H9 (cell line): ENCODE measurements around the gene ADARB2. TPM values are rescaled to one million over a fixed set of nuclear protein-coding genes. Genes with fewer than 3 reads are reported as not detected.
A peak's percentile ranks its signal among the peaks of the same experiment; 100 is the strongest.

ENCODE experiments used
- DNase-seq: peaks from one replicate; pipeline ENCODE4 v3.0.0-alpha.2; 2017
- H2AFZ ChIP-seq: one replicate; pipeline ENCODE4 v1.6.1; 2013; ENCODE audit warnings: mild to moderate bottlenecking, low read length, control low read depth, moderate library complexity
- H2AK5ac ChIP-seq: 2 replicates; pipeline ENCODE4 v1.6.1; 2013; ENCODE audit warnings: low read length, control low read depth, mixed read lengths; ENCODE audit not compliant: insufficient read length
- H2BK120ac ChIP-seq: one replicate; pipeline ENCODE4 v1.6.1; 2013; ENCODE audit warnings: low read depth, mild to moderate bottlenecking, low read length, control low read depth, inconsistent platforms; ENCODE audit not compliant: poor library complexity, severe bottlenecking
- H2BK12ac ChIP-seq: 2 replicates; pipeline ENCODE4 v1.6.1; 2013; ENCODE audit warnings: low read length, control low read depth, mixed read lengths, low read depth; ENCODE audit not compliant: insufficient read length
- H2BK15ac ChIP-seq: 2 replicates; pipeline ENCODE4 v1.6.1; 2013; ENCODE audit warnings: low read depth, low read length, control low read depth
- H2BK20ac ChIP-seq: one replicate; pipeline ENCODE4 v1.6.1; 2013; ENCODE audit warnings: low read depth, mild to moderate bottlenecking, low read length, control low read depth, inconsistent platforms; ENCODE audit not compliant: poor library complexity, severe bottlenecking
- H2BK5ac ChIP-seq: 2 replicates; pipeline ENCODE4 v1.6.1; 2013; ENCODE audit warnings: low read length, control low read depth, mixed read lengths; ENCODE audit not compliant: insufficient read length
- H3K14ac ChIP-seq: 2 replicates; pipeline ENCODE4 v1.6.1; 2013; ENCODE audit warnings: low read length, control low read depth; ENCODE audit not compliant: insufficient read depth
- H3K18ac ChIP-seq: 2 replicates; pipeline ENCODE4 v1.6.1; 2013; ENCODE audit warnings: low read depth, mild to moderate bottlenecking, mixed read lengths, low read length, control low read depth; ENCODE audit not compliant: insufficient read length
- H3K23ac ChIP-seq: 2 replicates; pipeline ENCODE4 v1.6.1; 2013; ENCODE audit warnings: low read length, control low read depth, mixed read lengths, low read depth; ENCODE audit not compliant: insufficient read length
- H3K23me2 ChIP-seq: 2 replicates; pipeline ENCODE4 v1.6.1; 2013; ENCODE audit warnings: low read depth, mild to moderate bottlenecking, mixed read lengths, low read length, control low read depth; ENCODE audit not compliant: insufficient read length, poor library complexity, severe bottlenecking
- H3K27ac ChIP-seq: 2 replicates; pipeline ENCODE4 v1.5.1; 2013; ENCODE audit warnings: low read length, control low read depth, mixed read lengths, low read depth; ENCODE audit not compliant: insufficient read length
- H3K27me3 ChIP-seq: 2 replicates; pipeline ENCODE4 v1.6.1; 2013; ENCODE audit warnings: low read length, control low read depth, inconsistent platforms; ENCODE audit not compliant: insufficient read depth
- H3K4ac ChIP-seq: 2 replicates; pipeline ENCODE4 v1.6.1; 2013; ENCODE audit warnings: low read depth, mild to moderate bottlenecking, control low read depth, inconsistent platforms, low read length, moderate library complexity
- H3K4me1 ChIP-seq: 2 replicates; pipeline ENCODE4 v1.6.1; 2013; ENCODE audit warnings: low read length, control low read depth, inconsistent platforms; ENCODE audit not compliant: insufficient read depth
- H3K4me2 ChIP-seq: 2 replicates; pipeline ENCODE4 v1.6.1; 2013; ENCODE audit warnings: low read length, control low read depth, mixed read lengths; ENCODE audit not compliant: insufficient read length, insufficient read depth
- H3K56ac ChIP-seq: 2 replicates; pipeline ENCODE4 v1.6.1; 2013; ENCODE audit warnings: low read depth, mild to moderate bottlenecking, mixed read lengths, low read length, control low read depth; ENCODE audit not compliant: insufficient read length
- H3K79me1 ChIP-seq: 2 replicates; pipeline ENCODE4 v1.6.1; 2013; ENCODE audit warnings: low read depth, mild to moderate bottlenecking, moderate library complexity, low read length, control low read depth, inconsistent platforms; ENCODE audit not compliant: insufficient read depth, poor library complexity, severe bottlenecking
- H3K79me2 ChIP-seq: 2 replicates; pipeline ENCODE4 v1.6.1; 2013; ENCODE audit warnings: low read length, control low read depth, inconsistent platforms; ENCODE audit not compliant: insufficient read depth
- H3K9ac ChIP-seq: 2 replicates; pipeline ENCODE4 v1.6.1; 2013; ENCODE audit warnings: low read length, control low read depth, mixed read lengths; ENCODE audit not compliant: insufficient read length; ENCODE audit errors: extremely low read depth
- H3K9me3 ChIP-seq: one replicate; pipeline ENCODE4 v1.6.1; 2013; ENCODE audit warnings: low read depth, low read length, inconsistent platforms; ENCODE audit not compliant: control insufficient read depth
- H3T11ph ChIP-seq: one replicate; pipeline ENCODE4 v1.6.1; 2013; ENCODE audit warnings: mild to moderate bottlenecking, low read length, control low read depth, inconsistent platforms
- H4K20me1 ChIP-seq: one replicate; pipeline ENCODE4 v1.6.1; 2013; ENCODE audit not compliant: control insufficient read depth, insufficient read length, insufficient read depth
- H4K5ac ChIP-seq: 2 replicates; pipeline ENCODE4 v1.6.1; 2013; ENCODE audit warnings: low read depth, mild to moderate bottlenecking, mixed read lengths, low read length, control low read depth; ENCODE audit not compliant: insufficient read length
- H4K8ac ChIP-seq: replicated peaks from 2 replicates; pipeline ENCODE4 v1.6.1; 2013; ENCODE audit warnings: low read length, control low read depth, mixed read lengths, low read depth; ENCODE audit not compliant: insufficient read length
- H4K91ac ChIP-seq: 2 replicates; pipeline ENCODE4 v1.6.1; 2013; ENCODE audit warnings: low read depth, mild to moderate bottlenecking, moderate library complexity, mixed read lengths, low read length, control low read depth; ENCODE audit not compliant: insufficient read length
- H3K27ac Mint-ChIP-seq, 3 experiments: 2 replicates in 2 of 3; 3 replicates in 1 of 3; pipeline ENCODE4 v1.8.0; 2020 to 2021; ENCODE audit warnings: mixed read lengths in 3 of 3, mild to moderate bottlenecking in 1 of 3, moderate library complexity in 1 of 3
- H3K27me3 Mint-ChIP-seq: 2 replicates; pipeline ENCODE4 v1.8.0; 2021; ENCODE audit warnings: low read depth, mild to moderate bottlenecking, moderate library complexity, mixed read lengths
- H3K36me3 Mint-ChIP-seq, 3 experiments: 2 replicates in 2 of 3; 3 replicates in 1 of 3; pipeline ENCODE4 v1.8.0; 2020 to 2021; ENCODE audit warnings: low read depth in 3 of 3, mixed read lengths in 3 of 3; ENCODE audit not compliant: insufficient read depth in 1 of 3
- H3K4me1 Mint-ChIP-seq, 2 experiments: 2 replicates each; pipeline ENCODE4 v1.8.0; 2020; ENCODE audit warnings: mixed read lengths in 2 of 2
- H3K4me3 Mint-ChIP-seq, 2 experiments: 2 replicates in 1 of 2; 3 replicates in 1 of 2; pipeline ENCODE4 v1.8.0; 2020 to 2021; ENCODE audit warnings: mild to moderate bottlenecking in 2 of 2, mixed read lengths in 2 of 2, moderate library complexity in 1 of 2
- H3K9me3 Mint-ChIP-seq, 2 experiments: 2 replicates in 1 of 2; 3 replicates in 1 of 2; pipeline ENCODE4 v1.8.0; 2020; ENCODE audit warnings: mild to moderate bottlenecking in 2 of 2, mixed read lengths in 2 of 2, moderate library complexity in 1 of 2
- WGBS: extraction: QIAGEN DNeasy Blood & Tissue Kit; methylation state at CpG from one replicate; pipeline ENCODE4 v1.1.7; 2013; ENCODE audit warnings: missing lambda C conversion rate, low lambda C conversion rate, mixed read lengths; ENCODE audit not compliant: insufficient read length; ENCODE audit errors: extremely low coverage; 5-methylcytosine and 5-hydroxymethylcytosine counted together
- total RNA-seq: library from RNA; stranded (reverse); gene quantifications from 2 replicates; pipeline ENCODE4 v1.2.1, GENCODE V29; 2021
- TF ChIP-seq, protein P1 (sequence below): fragments of 200-600 bp; sonication (generic); conservative IDR thresholded peaks from 3 replicates; pipeline ENCODE4 v1.8.0; 2021; ENCODE audit warnings: antibody characterized with exemption, mild to moderate bottlenecking

Gene ADARB2
- total RNA-seq, 1 experiment from 2014 or later: 0.87 TPM

DNA sequence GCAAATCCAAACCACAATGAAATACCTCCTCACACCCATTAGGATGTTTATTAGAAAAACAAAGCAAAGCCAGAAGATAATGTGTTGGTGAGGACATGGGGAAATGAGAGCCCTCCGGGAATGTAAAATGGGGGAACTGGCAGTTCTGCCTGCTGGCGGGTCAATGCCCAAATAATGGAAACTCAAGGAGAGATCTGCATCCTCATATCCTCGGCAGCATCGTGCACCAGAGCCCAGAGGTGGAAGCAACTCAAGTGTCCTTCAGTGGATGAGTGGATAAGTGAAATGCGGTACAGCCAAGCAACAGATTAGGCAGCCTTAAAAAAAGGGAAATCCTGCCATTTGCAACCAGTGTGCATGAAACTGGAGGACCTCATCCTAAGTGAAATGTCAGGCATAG, 356.0 kb downstream of the ADARB2 start:
- peaks cover 0 to 11% (median 2%) of the 10 kb centered on the region in 3 experiments; a peak in 3 of 7 replicates for H3K36me3 Mint-ChIP-seq
- no peak overlapping the region for H3K23ac ChIP-seq
- H2AFZ ChIP-seq: no peak overlapping the region
- no peak overlapping the region for H4K8ac ChIP-seq
- no peak overlapping the region for H2AK5ac ChIP-seq
- H3K79me2 ChIP-seq: no peaks in the 10 kb centered on the region
- H2BK120ac ChIP-seq: no peak overlapping the region
- no peak overlapping the region for H3K4me2 ChIP-seq
- no peaks in the 10 kb centered on the region for H4K20me1 ChIP-seq
- no peak overlapping the region for H3K9ac ChIP-seq
- TF ChIP-seq, protein P1, sequence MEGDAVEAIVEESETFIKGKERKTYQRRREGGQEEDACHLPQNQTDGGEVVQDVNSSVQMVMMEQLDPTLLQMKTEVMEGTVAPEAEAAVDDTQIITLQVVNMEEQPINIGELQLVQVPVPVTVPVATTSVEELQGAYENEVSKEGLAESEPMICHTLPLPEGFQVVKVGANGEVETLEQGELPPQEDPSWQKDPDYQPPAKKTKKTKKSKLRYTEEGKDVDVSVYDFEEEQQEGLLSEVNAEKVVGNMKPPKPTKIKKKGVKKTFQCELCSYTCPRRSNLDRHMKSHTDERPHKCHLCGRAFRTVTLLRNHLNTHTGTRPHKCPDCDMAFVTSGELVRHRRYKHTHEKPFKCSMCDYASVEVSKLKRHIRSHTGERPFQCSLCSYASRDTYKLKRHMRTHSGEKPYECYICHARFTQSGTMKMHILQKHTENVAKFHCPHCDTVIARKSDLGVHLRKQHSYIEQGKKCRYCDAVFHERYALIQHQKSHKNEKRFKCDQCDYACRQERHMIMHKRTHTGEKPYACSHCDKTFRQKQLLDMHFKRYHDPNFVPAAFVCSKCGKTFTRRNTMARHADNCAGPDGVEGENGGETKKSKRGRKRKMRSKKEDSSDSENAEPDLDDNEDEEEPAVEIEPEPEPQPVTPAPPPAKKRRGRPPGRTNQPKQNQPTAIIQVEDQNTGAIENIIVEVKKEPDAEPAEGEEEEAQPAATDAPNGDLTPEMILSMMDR: no peak
- no CpG with 5 or more reads among the region's 5 CpGs for WGBS
- H3K27me3 Mint-ChIP-seq: peaks cover 2% of the 10 kb centered on the region; the same call in 1 of the 2 replicates
- H3K9me3 ChIP-seq: no peaks in the 10 kb centered on the region
- H3K4me1 ChIP-seq: peaks cover 3% of the 10 kb centered on the region; the same call in 1 of the 2 replicates
- H3K9me3 Mint-ChIP-seq: peaks cover 2 to 3% of the 10 kb centered on the region in 2 experiments; a peak in 3 of 5 replicates
- no peak overlapping the region for H2BK12ac ChIP-seq
- H3K27me3 ChIP-seq: peaks cover 3% of the 10 kb centered on the region; the same call in 1 of the 2 replicates
- H3K27ac Mint-ChIP-seq: peak overlapping the region in 1 of 3 experiments; percentile 65; a peak in 1 of 7 replicates
- no peak overlapping the region; a peak in 1 of 5 replicates for H3K4me3 Mint-ChIP-seq
- no peak overlapping the region for H2BK5ac ChIP-seq
- H2BK15ac ChIP-seq: no peak overlapping the region
- no peak overlapping the region for H2BK20ac ChIP-seq
- H3K27ac ChIP-seq: no peak overlapping the region
- H3K4me1 Mint-ChIP-seq: peaks cover 43 to 47% of the 10 kb centered on the region in 2 experiments
- no peak overlapping the region for H3K14ac ChIP-seq
- H3K56ac ChIP-seq: no peak overlapping the region
- H3K79me1 ChIP-seq: no peaks in the 10 kb centered on the region
- H4K91ac ChIP-seq: no peak overlapping the region
- H3K23me2 ChIP-seq: no peaks in the 10 kb centered on the region
- no peak overlapping the region for H3K4ac ChIP-seq
- H3T11ph ChIP-seq: no peak overlapping the region
- no peak overlapping the region for H4K5ac ChIP-seq
- H3K18ac ChIP-seq: no peak overlapping the region
- DNase-seq: peak; percentile 27
